HG02943 (cell line): ENCODE measurements around the gene SMARCD3.

Experiments used
- ATAC-seq: cut with Tn5 transposase; IDR thresholded peaks from one replicate; pipeline ENCODE4 v1.9.1; 2021; ENCODE audit warnings: mild to moderate bottlenecking, low read depth, moderate library complexity; ENCODE audit not compliant: unreplicated experiment

The SMARCD3 gene

DNA sequence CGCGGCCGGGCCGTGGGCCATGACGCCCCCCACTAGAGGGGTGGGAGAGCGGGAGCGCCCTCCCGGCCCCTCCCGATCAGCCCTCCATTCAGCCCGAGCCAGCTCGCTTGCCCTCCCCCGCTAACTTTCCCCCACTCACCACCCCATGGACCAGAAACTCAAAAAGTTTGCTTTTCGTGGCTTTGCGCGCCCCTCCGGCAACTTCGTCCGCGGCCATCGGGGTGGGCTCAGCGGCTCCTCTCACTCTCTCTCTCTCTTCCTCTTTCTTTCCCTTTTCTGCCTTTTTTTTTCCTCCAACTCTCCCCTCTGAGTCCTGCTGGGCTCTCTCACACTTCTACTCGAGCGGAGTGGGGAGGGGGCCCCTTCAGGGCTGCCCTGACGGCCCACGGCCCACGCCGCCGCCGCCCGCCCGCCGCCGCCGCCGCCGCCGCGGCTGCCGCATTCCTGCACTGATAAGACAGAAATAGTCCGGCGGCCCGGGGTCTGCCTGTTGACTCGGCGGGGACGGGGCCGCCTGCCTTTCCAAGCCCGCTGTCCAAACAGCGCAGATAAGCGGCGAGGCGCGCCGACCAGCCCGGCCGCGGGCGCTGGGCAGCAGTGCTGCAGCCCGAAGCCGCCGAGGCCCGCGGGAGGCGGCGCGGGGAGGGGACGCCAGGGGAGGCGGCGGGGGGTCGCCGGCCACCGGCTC lies at the start of gene SMARCD3:
Gene SMARCD3 (minus strand): TSS at position 349 of the 688 bp plus-strand sequence. CDS start 132 bp downstream, at position 217.
- ATAC-seq = no peak

DNA sequence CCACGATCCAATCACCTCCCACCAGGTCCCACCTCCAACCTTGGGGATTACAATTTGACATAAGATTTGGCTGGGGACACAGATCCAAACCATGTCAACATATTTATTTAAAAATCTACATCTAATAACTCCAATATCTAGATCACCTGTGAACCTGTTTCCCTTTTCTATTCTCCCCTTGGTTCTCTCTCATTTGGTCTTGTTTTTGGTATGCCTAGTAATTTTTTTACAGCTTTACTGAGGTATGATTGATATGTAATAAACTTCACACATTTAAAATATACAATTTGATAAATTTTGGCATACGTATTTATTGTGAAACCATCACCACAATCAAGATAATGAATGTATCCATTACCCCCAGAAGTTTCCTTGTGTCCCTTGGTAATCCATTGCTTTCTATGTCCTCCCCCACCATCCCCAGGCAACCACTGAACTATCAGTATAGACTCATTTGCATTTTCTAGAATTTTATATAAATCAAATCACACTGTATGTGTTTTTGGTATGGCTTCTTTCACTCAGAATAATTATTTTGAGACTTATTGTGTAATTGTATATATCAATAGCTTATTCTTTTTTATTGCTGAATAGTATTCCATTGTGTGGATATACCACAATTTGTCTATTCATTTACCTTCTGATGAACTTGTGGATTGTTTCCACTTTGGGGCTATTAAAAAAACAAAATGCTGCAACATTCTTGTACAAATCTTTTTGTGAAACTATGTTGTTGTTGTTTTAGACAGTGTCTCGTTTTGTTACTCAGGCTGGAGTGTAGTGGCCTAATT lies 47.9 kb upstream of the SMARCD3 start:
- no peak for ATAC-seq

DNA sequence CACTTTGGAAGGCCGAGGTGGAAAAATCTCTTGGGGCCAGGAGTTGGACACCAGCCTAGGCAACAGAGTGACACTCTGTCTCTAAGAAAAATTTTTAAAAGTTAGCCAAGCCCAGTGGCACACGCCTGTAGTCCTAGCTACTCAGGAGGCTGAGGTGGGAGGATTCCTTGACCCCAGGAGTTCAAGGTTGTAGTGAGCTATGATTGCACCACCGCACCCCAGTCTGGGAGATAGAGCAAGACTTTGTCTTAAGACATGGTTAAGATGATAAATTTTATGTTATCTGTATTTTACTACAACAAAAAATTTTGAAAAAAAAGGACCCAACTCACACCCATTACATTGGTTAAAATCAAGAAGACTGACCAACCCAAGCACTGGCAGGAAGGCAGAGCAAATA lies 44.4 kb upstream of the SMARCD3 start:
- no peak for ATAC-seq

DNA sequence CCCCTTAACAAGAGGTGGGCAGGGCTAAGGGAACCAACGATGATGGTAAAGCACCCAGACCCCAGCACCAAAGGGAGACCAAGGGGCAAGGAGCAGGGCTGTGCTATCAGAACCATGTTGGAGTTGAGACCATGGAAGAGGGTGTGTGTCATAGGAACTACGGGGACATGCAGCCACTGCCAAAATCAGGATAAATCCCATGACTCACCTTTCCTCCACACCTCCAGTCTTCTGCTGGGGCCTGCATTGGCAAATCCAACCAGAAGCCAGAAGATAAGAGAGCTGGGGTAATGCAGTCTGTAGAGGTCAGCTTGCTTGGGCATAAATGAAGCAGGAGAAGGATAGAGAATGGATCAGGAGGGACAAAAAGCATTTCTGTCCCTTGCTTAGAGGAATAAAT lies 42.7 kb upstream of the SMARCD3 start:
- ATAC-seq = no peak

DNA sequence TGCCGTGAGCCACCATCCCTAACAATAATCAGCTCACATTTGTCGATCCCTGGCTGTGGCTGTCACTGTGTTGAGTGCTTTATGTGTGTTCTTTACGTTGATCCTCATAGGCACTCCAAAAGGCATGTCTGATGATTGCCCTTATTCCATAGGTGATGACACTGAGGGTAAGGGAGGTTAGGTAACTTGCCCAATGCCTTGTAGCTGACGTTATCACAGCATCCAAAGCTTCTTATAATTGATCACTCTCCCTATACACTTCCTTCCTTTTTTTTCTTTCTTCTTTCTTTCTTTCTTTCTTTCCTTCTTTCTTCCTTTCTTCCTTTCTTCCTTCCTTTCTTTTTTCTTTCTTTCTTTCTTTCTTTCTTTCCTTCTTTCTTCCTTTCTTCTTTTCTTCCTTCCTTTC lies 41.9 kb upstream of the SMARCD3 start:
- no peak for ATAC-seq

DNA sequence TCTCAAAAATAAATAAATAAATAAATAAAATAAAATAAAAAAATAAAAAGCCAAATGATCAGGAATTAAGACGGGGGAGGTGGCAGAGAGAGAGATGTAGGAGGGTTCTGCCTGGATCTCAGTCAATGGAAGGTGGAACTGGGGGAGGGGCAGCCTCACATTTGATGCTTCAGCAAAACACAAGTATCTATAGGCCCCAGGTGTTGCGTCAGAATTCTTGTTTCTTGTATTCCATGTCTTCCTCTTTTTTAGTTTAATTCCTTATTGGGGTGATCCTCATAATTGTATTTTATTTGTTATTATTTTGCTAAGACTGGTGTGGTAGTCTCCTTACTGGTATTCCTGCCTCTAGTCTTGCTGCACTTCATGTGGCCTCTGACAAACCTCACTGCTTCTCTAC lies 41.4 kb upstream of the SMARCD3 start:
- ATAC-seq = no peak

DNA sequence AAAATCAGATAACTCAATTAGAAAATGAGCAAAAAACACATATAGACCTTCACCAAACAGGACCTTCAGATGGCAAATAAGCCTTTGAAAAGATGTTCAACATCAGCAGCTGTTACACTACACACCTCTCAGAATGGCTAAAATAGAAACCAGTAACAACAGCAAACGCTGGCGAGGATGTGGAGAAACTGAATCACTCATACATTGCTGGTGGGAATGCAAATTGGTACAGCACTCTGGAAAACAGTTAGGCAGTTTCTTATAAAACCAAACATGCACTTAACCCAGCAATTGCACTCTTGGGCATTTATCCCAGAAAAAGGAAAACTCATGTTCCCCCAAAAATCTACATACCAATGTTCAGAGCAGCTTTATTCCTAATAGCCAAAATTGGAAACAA lies 37.7 kb upstream of the SMARCD3 start:
- ATAC-seq = no peak

DNA sequence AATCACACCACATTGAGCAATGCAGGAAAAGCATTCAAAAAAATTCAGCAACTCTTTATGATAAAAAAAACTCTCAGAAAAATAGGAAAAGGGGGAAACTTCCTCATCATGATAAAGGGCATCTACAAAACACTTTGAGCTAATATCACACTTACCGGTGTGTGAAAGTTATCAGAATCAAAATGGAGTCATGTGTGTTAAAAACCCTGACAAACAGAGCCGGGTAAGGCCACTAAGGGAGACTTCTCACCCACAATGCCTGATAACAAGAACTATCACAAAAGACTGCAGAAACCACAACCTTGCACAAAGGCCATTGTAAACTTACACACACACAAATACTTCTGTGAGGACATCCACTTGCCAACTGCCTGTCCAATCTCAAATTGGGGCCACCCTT lies 34.8 kb upstream of the SMARCD3 start:
- ATAC-seq = no peak

DNA sequence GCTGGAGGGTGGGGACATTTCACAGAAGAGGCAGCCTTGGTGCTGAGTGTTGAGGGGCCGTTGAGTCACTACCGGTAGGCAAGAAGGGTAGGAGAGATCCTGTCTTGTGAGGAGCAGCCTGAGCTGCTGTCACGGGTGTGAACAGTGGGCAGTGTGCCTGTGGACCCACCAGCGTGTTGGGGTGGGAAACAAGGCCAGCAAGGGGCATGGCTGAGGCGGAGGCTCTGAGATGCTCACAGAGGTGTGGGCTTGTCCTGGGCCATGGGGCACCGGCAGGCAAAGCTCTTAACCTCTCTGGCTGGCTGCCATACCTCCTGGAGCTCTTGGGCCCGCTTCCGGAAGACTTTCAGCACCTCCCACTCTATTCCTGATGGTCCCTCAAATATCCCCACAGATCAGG lies 33.6 kb upstream of the SMARCD3 start:
- no peak for ATAC-seq

DNA sequence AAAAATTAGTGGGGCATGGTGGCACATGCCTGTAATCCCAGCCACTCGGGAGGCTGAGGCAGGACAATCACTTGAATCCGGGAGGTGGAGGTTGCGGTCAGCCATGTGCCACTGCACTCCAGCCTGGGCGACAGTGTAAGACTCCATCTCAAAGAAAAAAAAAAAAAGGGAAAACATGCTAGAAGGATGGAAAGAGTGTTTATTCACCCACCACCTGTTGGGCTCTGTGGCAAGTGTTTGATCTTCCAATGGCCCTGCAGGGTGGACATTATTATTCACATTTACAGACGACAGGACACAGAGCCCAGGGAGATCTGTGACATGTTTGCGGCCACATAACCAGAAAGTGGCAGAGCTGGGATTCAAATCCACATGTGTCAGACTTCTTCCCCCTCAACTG lies 33.2 kb upstream of the SMARCD3 start:
- no peak for ATAC-seq

DNA sequence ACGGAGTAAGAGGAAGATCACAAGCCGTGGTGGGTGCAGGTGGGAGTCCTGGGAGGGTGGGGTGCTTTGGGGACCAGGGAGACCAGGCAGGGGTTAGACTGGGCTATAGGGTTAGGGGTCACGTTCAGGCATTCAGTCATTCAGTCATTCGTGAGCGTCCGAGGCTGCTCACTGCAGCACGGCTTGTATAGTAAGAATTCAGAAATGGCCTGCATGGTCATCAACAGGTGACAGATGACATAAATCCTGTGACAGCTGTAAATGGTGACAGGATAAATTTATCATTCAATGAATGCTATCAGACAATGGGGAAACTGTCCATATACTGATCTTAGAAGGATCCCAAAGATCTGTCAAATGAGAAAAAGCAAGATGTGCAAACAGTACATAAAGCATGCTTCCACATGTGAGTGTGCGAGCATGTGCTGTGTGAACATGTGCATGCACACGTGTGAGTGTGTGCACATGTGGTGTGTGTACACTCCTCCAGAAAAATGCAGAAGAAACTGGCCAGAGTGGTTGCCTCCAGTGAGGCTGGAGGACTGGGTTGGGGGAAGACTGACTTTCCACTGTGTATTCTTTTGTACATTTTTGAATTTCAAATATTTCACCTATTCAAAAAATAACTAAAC lies 32.0 kb upstream of the SMARCD3 start:
- no peak for ATAC-seq

DNA sequence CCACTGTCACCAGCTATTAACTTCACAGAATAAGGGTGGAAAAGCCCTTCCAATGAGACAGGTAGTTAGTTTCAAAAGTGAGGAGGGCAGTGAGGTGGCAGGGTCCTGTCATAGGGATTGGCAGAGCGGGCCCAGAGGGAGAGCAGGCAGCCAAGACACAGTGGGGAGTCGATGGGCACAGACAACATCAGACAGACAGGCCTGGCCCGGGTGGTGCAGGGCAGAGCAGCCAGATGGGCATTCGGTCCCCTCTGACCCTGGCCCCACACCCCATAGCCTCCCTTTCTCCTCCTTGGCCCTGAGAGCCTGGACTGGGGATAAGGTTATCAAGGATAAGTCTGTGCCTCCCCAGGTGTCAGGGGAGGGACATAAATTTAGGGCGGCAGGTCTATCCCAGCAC lies 31.4 kb upstream of the SMARCD3 start:
- no peak for ATAC-seq

DNA sequence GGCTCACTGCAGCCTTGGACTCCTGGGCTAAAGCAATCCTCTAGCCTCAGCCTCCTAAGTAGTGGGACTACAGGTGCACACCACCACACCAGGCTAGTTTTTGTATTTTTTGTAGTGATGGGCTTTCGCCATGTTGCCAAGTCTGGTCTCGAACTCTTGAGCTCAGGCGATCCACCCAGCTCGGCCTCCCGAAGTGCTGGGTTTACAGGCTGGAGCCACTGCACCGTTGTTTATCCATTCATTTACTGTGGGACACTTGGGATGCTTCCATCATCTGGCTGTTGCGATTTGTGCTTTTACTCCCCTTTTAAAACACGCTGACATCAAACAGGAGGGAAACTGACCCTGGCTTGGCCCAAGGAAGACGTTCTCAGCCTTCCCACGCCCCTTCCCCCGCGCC lies 30.5 kb upstream of the SMARCD3 start:
- no peak for ATAC-seq

DNA sequence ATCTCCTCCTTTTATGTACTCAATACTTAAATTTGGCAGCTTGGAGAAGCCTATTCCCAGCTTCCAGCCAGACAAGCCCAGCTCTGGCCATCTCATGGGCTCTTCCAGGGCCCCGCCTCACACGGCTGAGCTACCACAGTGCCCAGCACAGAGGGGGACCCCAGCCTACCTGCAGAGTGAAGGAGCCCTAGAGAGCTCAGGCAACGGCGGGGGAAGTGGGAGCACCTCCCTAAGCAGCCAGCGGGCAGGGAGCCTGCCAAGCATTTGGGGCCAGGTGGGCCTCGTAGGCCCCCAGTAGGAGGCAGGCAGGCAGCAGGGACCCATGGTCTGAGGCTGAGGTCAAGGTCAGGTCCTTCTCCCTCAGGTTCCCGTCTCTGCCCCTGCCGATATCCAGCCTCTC lies 29.1 kb upstream of the SMARCD3 start:
- no peak for ATAC-seq

DNA sequence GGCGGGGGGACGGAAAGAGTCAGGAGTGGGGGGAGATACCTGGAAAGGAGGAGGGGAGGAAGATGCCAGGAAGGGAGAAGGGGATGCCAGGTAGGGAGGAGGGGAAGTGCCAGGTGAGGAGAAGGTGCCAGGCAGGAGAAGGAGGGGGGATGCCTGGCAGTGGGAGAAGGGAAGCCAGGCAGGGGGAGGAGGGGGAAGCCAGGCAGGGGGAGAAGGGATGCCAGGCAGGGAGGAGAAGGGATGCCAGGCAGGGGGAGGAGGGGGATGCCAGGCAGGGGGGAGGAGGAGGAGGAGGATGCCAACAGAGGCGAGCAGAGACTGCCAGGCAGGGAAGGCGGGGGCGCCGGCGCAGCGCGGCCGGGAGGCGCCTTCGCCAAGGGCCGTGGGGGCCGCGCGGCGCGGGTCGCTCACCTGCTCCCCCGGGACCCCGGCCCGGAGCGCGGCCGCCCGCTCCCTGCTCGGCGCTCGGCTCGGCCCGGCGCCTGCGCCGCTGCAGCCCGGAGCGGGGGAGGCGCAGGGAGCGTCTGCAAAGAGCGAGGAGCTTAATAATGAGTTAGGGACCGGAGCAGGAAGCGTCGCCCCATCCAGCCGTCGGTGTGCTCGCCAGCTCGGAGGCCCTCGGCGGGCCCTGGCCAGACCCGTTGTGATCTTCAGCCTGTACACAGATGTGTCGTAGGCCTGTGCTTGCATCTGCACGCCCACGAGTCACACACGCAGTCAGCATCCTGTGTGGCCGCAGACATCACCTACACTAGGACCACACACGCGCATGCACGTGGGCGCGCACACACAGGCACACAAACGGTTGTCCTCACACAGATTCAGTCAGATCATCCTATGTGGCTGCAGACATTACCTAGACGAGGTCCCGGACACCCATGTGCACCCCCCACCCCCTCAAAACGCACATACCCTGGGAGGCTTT lies 28.4 kb upstream of the SMARCD3 start:
- no peak for ATAC-seq

DNA sequence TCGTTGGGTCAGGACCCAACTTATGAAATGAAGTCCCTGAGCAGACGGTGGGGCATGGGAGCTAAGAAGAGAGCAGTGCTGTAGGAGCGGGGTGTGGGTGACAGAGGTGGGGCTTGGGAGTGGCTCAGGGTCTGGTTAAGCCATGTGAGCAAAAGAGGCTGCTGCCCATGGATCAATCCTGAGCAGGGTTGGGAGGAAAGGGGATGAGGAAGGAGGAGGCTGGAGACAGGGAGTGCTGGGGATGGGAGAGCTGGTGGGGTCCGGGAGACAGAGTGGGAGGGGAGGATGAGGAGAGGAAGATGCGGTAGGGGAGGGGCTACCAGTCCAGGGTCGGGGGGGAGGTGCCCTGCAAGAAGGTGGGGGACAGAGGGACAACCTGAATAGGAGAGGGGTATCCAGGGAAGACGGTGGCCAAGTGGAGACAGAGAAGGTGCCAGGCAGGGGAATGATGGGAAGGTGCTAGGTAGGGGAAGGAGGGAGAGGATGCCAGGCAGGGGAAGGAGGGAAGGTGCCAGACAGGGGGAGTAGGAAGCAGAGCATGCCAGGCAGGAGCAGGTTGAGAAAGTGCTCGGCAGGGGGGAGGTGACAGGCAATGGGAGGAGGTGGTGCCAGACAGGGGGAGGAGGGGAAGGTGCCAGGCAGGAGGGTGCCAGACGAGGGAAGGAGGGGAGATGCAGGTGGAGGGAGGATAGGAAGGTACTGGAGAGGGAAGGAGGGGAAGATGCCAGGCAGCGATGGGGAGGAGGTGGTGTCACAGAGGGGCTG lies 27.5 kb upstream of the SMARCD3 start:
- ATAC-seq = no peak

DNA sequence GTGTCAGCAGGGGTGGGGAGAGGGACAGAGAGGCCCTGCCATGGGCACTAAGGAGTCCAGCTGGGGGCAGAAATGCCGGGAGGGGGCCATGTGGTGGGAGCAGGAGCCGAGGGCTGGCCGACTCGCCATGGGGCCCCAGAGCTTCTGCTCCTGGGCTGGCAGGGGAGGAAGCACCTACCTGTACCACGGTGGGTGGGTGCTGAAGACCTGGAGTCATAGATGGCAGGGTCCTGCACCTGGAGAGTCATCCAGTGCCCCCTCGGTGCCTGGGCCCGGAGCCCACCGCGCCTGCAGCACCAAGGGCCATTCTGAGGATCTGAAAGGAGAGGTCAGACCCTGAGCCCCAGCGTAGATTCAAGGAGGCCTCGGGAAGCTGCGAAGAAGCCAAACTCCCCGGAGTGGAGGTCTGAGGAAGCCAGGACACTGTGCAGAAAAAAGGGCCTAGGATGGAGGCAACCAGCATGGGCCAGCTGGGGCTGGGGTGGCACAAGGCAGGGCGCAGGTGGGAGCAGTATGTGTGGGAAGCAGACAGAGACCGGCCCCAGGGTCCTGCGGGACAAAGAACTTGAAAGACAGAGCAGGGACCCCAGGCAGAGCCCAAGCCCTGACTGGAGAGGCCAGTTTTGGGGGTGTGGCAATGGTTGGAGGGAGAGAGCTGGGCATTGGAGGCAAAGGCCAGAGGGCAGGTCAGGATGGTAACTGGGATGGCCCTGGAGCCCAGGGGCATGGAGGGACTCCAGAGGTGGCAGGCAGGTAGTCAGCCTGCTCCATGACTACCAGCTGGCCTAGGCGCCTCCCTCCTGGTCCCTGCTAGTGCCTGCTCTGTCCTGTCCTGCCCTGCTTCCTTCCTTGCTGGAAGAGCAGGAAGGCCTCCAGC lies 26.7 kb upstream of the SMARCD3 start:
- ATAC-seq = no peak

DNA sequence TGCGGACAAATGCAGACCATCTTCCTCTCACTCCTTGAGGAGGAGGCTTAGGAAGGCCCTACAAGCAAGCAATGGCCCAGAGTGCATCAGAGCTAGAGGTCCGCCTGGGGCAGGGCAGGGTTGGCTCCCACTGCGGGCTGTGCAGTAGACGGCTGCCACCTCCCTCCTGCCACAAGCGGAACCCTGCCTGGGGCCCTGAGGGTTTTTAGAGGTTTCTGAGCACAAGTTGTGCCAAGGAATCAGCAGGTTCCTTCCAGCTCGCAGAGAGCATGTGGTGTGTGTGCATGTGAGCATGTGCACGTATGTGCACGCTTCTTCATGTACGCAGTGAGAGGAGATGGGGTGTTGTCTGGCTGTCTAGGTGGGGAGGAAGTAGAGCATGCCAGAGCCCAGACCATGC lies 25.9 kb upstream of the SMARCD3 start:
- ATAC-seq = no peak
